HepG2 (cell line): ENCODE measurements around the gene PHOSPHO2. TPM values are rescaled to one million over a fixed set of nuclear protein-coding genes. Genes with fewer than 3 reads are reported as not detected.

Experiments used
- DPF2 ChIP-seq: sonication (generic); formaldehyde crosslinking; IDR thresholded peaks from 2 replicates; pipeline ENCODE4 v1.4.0; 2020; ENCODE audit warnings: mild to moderate bottlenecking, low read depth, missing genetic modification reagents, borderline replicate concordance
- ETV5 ChIP-seq: IDR thresholded peaks from 2 replicates; pipeline ENCODE4 v1.6.1; 2018; ENCODE audit warnings: missing biosample characterization, missing genetic modification reagents, inconsistent platforms, borderline replicate concordance
- FIP1L1 ChIP-seq: fragments of 200-400 bp; formaldehyde crosslinking; IDR thresholded peaks from 2 replicates; pipeline ENCODE4 v1.6.1; 2018; ENCODE audit warnings: low read depth, mild to moderate bottlenecking, low read length, moderate library complexity, borderline replicate concordance; ENCODE audit not compliant: insufficient read depth
- FOSL2 ChIP-seq: sonication (generic); formaldehyde crosslinking; IDR thresholded peaks from 2 replicates; pipeline ENCODE4 v1.4.0; 2020; ENCODE audit warnings: missing genetic modification reagents
- HOMEZ ChIP-seq: IDR thresholded peaks from 2 replicates; pipeline ENCODE4 v1.6.1; 2016; ENCODE audit warnings: low read depth
- MTF2 ChIP-seq: sonication (generic); formaldehyde crosslinking; IDR thresholded peaks from 2 replicates; pipeline ENCODE4 v1.5.0; 2020; ENCODE audit warnings: missing genetic modification reagents, borderline replicate concordance
- PATZ1 ChIP-seq: sonication (generic); formaldehyde crosslinking; IDR thresholded peaks from 2 replicates; pipeline ENCODE4 v1.4.0; 2020; ENCODE audit warnings: missing genetic modification reagents
- SRSF4 ChIP-seq: fragments of 200-400 bp; formaldehyde crosslinking; IDR thresholded peaks from one replicate; pipeline ENCODE4 v1.6.1; 2018; ENCODE audit warnings: mild to moderate bottlenecking, low read depth, low read length, moderate library complexity; ENCODE audit not compliant: poor library complexity, severe bottlenecking
- YY1 ChIP-seq: IDR thresholded peaks from 2 replicates; pipeline ENCODE4 v1.6.1; 2011; ENCODE audit warnings: low read length, low read depth, moderate library complexity, mild to moderate bottlenecking; ENCODE audit not compliant: insufficient read depth, insufficient replicate concordance
- ZNF136 ChIP-seq: sonication (generic); formaldehyde crosslinking; IDR thresholded peaks from 2 replicates; pipeline ENCODE4 v1.8.1; 2022; ENCODE audit warnings: low read depth, mild to moderate bottlenecking, moderate library complexity, missing genetic modification reagents
- ZNF180 ChIP-seq: sonication (generic); formaldehyde crosslinking; IDR thresholded peaks from 2 replicates; pipeline ENCODE4 v1.4.0; 2020; ENCODE audit warnings: low read depth, missing genetic modification reagents, borderline replicate concordance
- ZNF224 ChIP-seq: sonication (generic); formaldehyde crosslinking; IDR thresholded peaks from 2 replicates; pipeline ENCODE4 v1.5.0; 2020; ENCODE audit warnings: mild to moderate bottlenecking, missing genetic modification reagents
- ZNF350 ChIP-seq: sonication (generic); formaldehyde crosslinking; IDR thresholded peaks from 2 replicates; pipeline ENCODE4 v1.4.0; 2020; ENCODE audit warnings: mild to moderate bottlenecking, low read depth, missing genetic modification reagents, borderline replicate concordance
- ZNF598 ChIP-seq: sonication (generic); formaldehyde crosslinking; IDR thresholded peaks from 2 replicates; pipeline ENCODE4 v1.5.1; 2020; ENCODE audit warnings: mild to moderate bottlenecking, missing genetic modification reagents, borderline replicate concordance
- ZNF609 ChIP-seq: sonication (generic); formaldehyde crosslinking; IDR thresholded peaks from 2 replicates; pipeline ENCODE4 v1.4.0; 2020; ENCODE audit warnings: mild to moderate bottlenecking, missing genetic modification reagents, borderline replicate concordance
- ZNF784 ChIP-seq: sonication (generic); formaldehyde crosslinking; IDR thresholded peaks from 2 replicates; pipeline ENCODE4 v1.5.1; 2020; ENCODE audit warnings: missing genetic modification reagents, mild to moderate bottlenecking, borderline replicate concordance
- ZNF841 ChIP-seq: sonication (generic); formaldehyde crosslinking; IDR thresholded peaks from 2 replicates; pipeline ENCODE4 v1.8.1; 2023; ENCODE audit warnings: missing genetic modification reagents, borderline replicate concordance
- polyA plus RNA-seq, 8 experiments: library from polyadenylated mRNA; depleted of rRNA in 3 of 8; stranded (reverse) in 7 of 8; unstranded in 1 of 8; fragments of >200 nt; fragmentation: Illumina TruSeq in 4 of 8; extraction: Trizol in 4 of 8; gene quantifications; 2 replicates each; pipeline versions ENCODE4 v1.2.1 to v1.2.3, GENCODE V29; 2011 to 2016; ENCODE audit warnings: low read depth in 4 of 8, missing spikeins in 1 of 8, mixed read lengths in 1 of 8; ENCODE audit not compliant: insufficient read depth in 1 of 8
- total RNA-seq, 5 experiments: library from RNA; depleted of rRNA; stranded (reverse); fragments of >200 nt; fragmentation: Illumina TruSeq; extraction: Trizol; gene quantifications; 2 replicates each; pipeline ENCODE4 v1.2.3, GENCODE V29; 2016; ENCODE audit warnings: low read depth in 1 of 5

PHOSPHO2 gene
- total and polyA plus RNA-seq, 2 of the 13 experiments (the other 11 are each of a cell fraction or from before 2014, with no cell fraction given): 6.1 to 11.4 TPM

- peak; percentile 66; the same call in 1 of the 2 replicates for TF ChIP-seq HOMEZ (CRISPR knock-in tag)
- peak; percentile 95 for TF ChIP-seq ETV5
- no peak for TF ChIP-seq ZNF180 (CRISPR knock-in tag)
- no peak for TF ChIP-seq SRSF4
- TF ChIP-seq MTF2 (CRISPR knock-in tag): no peak
- no peak for TF ChIP-seq FIP1L1
- no peak for TF ChIP-seq ZNF224 (CRISPR knock-in tag)
- TF ChIP-seq PATZ1: 0 out of 2 replicates have a peak, but pooled peaks have one; percentile 27
- peak; percentile 97 for TF ChIP-seq FOSL2 (CRISPR knock-in tag)
- TF ChIP-seq ZNF598 (CRISPR knock-in tag): no peak
- TF ChIP-seq ZNF136 (CRISPR knock-in tag): no peak
- TF ChIP-seq YY1: peak; percentile 57
- 0 out of 2 replicates have a peak, but pooled peaks have one; percentile 44 for TF ChIP-seq ZNF784 (CRISPR knock-in tag)
- TF ChIP-seq ZNF609 (CRISPR knock-in tag): no peak
- 0 out of 2 replicates have a peak, but pooled peaks have one; percentile 38 for TF ChIP-seq ZNF350 (CRISPR knock-in tag)
- TF ChIP-seq ZNF841: no peak
- peak; percentile 58; the same call in 1 of the 2 replicates for TF ChIP-seq DPF2 (CRISPR knock-in tag)
Measured at GRCh38 chr2:169716938-169717690, 22.8 kb downstream of the PHOSPHO2 start (continued).
